Loucy (cell line): ENCODE data around the gene KRT12.

Experiments
- H2AFZ ChIP-seq: fragments of 200-600 bp; sonication (generic); 2 replicates; pipeline ENCODE4 v1.6.0; 2016; ENCODE audit warnings: antibody characterized with exemption, mild to moderate bottlenecking, low read length, moderate library complexity
- H3F3A ChIP-seq: fragments of 200-600 bp; 2 replicates; pipeline ENCODE4 v1.6.0; 2016; ENCODE audit warnings: antibody characterized with exemption, low read depth, mild to moderate bottlenecking
- H3K27me3 ChIP-seq: fragments of 200-600 bp; sonication (generic); 2 replicates; pipeline ENCODE4 v1.6.1; 2014; ENCODE audit warnings: low read length, mild to moderate bottlenecking; ENCODE audit not compliant: insufficient read depth, poor library complexity, severe bottlenecking
- H3K36me3 ChIP-seq: fragments of 200-600 bp; sonication (generic); 2 replicates; pipeline ENCODE4 v1.6.1; 2016; ENCODE audit warnings: low read length; ENCODE audit not compliant: insufficient read depth
- H3K4me1 ChIP-seq: fragments of 200-600 bp; sonication (generic); 2 replicates; pipeline ENCODE4 v1.5.1; 2014; ENCODE audit warnings: low read length, mild to moderate bottlenecking; ENCODE audit not compliant: insufficient read depth, poor library complexity, severe bottlenecking
- H3K4me2 ChIP-seq: fragments of 200-600 bp; sonication (generic); 2 replicates; pipeline ENCODE4 v1.6.0; 2014; ENCODE audit warnings: antibody characterized with exemption, low read length, low read depth, mild to moderate bottlenecking; ENCODE audit not compliant: poor library complexity, severe bottlenecking
- H3K4me3 ChIP-seq: fragments of 200-600 bp; sonication (generic); 2 replicates; pipeline ENCODE4 v1.5.1; 2014; ENCODE audit warnings: low read length, mild to moderate bottlenecking, mixed read lengths; ENCODE audit not compliant: poor library complexity, severe bottlenecking
- H3K79me2 ChIP-seq: fragments of 200-600 bp; sonication (generic); 2 replicates; pipeline ENCODE4 v1.6.1; 2014; ENCODE audit warnings: low read length; ENCODE audit not compliant: insufficient read depth
- H3K9ac ChIP-seq: fragments of 200-600 bp; sonication (generic); 2 replicates; pipeline ENCODE4 v1.6.0; 2014; ENCODE audit warnings: mild to moderate bottlenecking, low read depth, low read length, moderate library complexity; ENCODE audit not compliant: poor library complexity, severe bottlenecking
- H3K9me2 ChIP-seq: fragments of 200-600 bp; sonication (generic); replicated peaks from 2 replicates; pipeline ENCODE4 v1.6.1; 2016; ENCODE audit warnings: low read depth, low read length, mixed read lengths
- H3K9me3 ChIP-seq: fragments of 200-600 bp; sonication (generic); 2 replicates; pipeline ENCODE4 v1.6.1; 2014; ENCODE audit warnings: mild to moderate bottlenecking, antibody characterized with exemption, low read length, low read depth; ENCODE audit not compliant: insufficient read depth
- H4K20me1 ChIP-seq: fragments of 200-600 bp; sonication (generic); 2 replicates; pipeline ENCODE4 v1.6.0; 2014; ENCODE audit warnings: antibody characterized with exemption, low read length, mild to moderate bottlenecking; ENCODE audit not compliant: insufficient read depth, poor library complexity, severe bottlenecking
- CTCF ChIP-seq: fragments of 200-600 bp; sonication (generic); conservative IDR thresholded peaks from 2 replicates; pipeline ENCODE4 v1.5.1; 2014; ENCODE audit warnings: mild to moderate bottlenecking, antibody characterized with exemption, low read length
- EZH2phosphoT487 ChIP-seq: fragments of 200-600 bp; IDR thresholded peaks from 2 replicates; pipeline ENCODE4 v1.6.1; 2018; ENCODE audit warnings: antibody characterized with exemption, mild to moderate bottlenecking, moderate library complexity, borderline replicate concordance

KRT12 gene

GRCh38 chr17:40886090-40886489 is 19.1 kb upstream of the KRT12 start:
- H3K4me3 ChIP-seq: no peak overlapping the region

GRCh38 chr17:40884708-40885512 is 17.9 kb upstream of the KRT12 start, which contains the start of gene KRT20:
KRT20 (minus strand) TSS chr17:40885242; CDS start chr17:40885185, 57 bp downstream.
- Histone ChIP-seq H3K36me3 (no peaks in the 10 kb centered on the region), H3K4me3 (no peak within 1 kb of the TSS), H4K20me1 (no peaks in the 10 kb centered on the region), H2AFZ (no peak within 1 kb of the TSS), H3K79me2 (no peaks in the 10 kb centered on the region), H3K9me3 (no peaks in the 10 kb centered on the region), H3F3A (no peaks in the 10 kb centered on the region), H3K9ac (no peak within 1 kb of the TSS), H3K4me1 (no peaks in the 10 kb centered on the region), H3K27me3 (peaks cover 6% of the 10 kb centered on the region), H3K4me2 (no peak within 1 kb of the TSS), H3K9me2 (no peaks in the 10 kb centered on the region)
- TF ChIP-seq CTCF: peak; percentile 57
- no peak for TF ChIP-seq EZH2phosphoT487

More at GRCh38 chr17:40886090-40886489, 19.1 kb upstream of the KRT12 start:
- Histone ChIP-seq H2AFZ (no peak overlapping the region), H3K9me2 (no peaks in the 10 kb centered on the region), H3K79me2 (no peaks in the 10 kb centered on the region), H3K27me3 (peaks cover 16% of the 10 kb centered on the region), H3K4me2 (no peak overlapping the region), H4K20me1 (no peaks in the 10 kb centered on the region), H3K4me1 (no peaks in the 10 kb centered on the region), H3K9me3 (no peaks in the 10 kb centered on the region), H3K36me3 (no peaks in the 10 kb centered on the region), H3K9ac (no peak overlapping the region), H3F3A (no peaks in the 10 kb centered on the region)
- TF ChIP-seq CTCF (no peak), EZH2phosphoT487 (no peak)

- Histone ChIP-seq H2AFZ (no peak overlapping the region), H3K4me3 (no peak overlapping the region), H3K9me2 (no peaks in the 10 kb centered on the region), H3K4me1 (no peaks in the 10 kb centered on the region), H4K20me1 (no peaks in the 10 kb centered on the region), H3K79me2 (no peaks in the 10 kb centered on the region), H3K36me3 (no peaks in the 10 kb centered on the region), H3K27me3 (no peaks in the 10 kb centered on the region), H3F3A (no peaks in the 10 kb centered on the region), H3K9me3 (no peaks in the 10 kb centered on the region), H3K4me2 (no peak overlapping the region), H3K9ac (no peak overlapping the region)
- TF ChIP-seq CTCF: no peak
- TF ChIP-seq EZH2phosphoT487: no peak
Observed at GRCh38 chr17:40883626-40884334, 16.8 kb upstream of the KRT12 start.
